Measurements from ENCODE around the gene PRCC.

The PRCC gene

GRCh38 chr1:156776942-156777341, 9.6 kb downstream of the PRCC start:
- Histone ChIP-seq H3K27ac (no peak overlapping the region), H3K36me3 (peaks cover 0 to 13% (median 0%) of the 10 kb centered on the region in 3 donors), H3K4me3 (no peak overlapping the region), H3K4me1 (peaks cover 0 to 39% (median 19%) of the 10 kb centered on the region in 4 donors), H3K9me3 (no peaks in the 10 kb centered on the region), H3K27me3 (no peaks in the 10 kb centered on the region)
- intact Hi-C loops (cut with DNase I; ENCODE audit: low total_unique reads) = no loop called here
- TF ChIP-seq CTCF (IDR thresholded peaks at IDR 0.05) = no peak
- no peak for DNase-seq

GRCh38 chr1:156777573-156777972, 10.2 kb downstream of the PRCC start:
- TF ChIP-seq CTCF (IDR thresholded peaks at IDR 0.05) = no peak
- Histone ChIP-seq H3K4me3 (no peak overlapping the region), H3K9me3 (no peaks in the 10 kb centered on the region), H3K27me3 (no peaks in the 10 kb centered on the region), H3K4me1 (peaks cover 0 to 34% (median 17%) of the 10 kb centered on the region in 4 donors), H3K36me3 (peaks cover 0 to 14% (median 3%) of the 10 kb centered on the region in 3 donors), H3K27ac (no peak overlapping the region)
- DNase-seq = no peak
- intact Hi-C loops (cut with DNase I; ENCODE audit: low total_unique reads) = no loop called here

GRCh38 chr1:156781585-156782186, 14.4 kb downstream of the PRCC start:
- H3K27ac ChIP-seq = no peak overlapping the region
- peaks cover 24 to 51% (median 38%) of the 10 kb centered on the region in 3 donors for H3K36me3 ChIP-seq
- intact Hi-C loops (cut with DNase I; ENCODE audit: low total_unique reads) = no loop called here
- DNase-seq = no peak
- TF ChIP-seq CTCF (IDR thresholded peaks at IDR 0.05) = no peak
- no peaks in the 10 kb centered on the region for H3K27me3 ChIP-seq
- H3K4me3 ChIP-seq = no peak overlapping the region
- no peaks in the 10 kb centered on the region for H3K9me3 ChIP-seq
- peaks cover 0 to 13% (median 7%) of the 10 kb centered on the region in 4 donors for H3K4me1 ChIP-seq

GRCh38 chr1:156785458-156785857, 18.1 kb downstream of the PRCC start:
- TF ChIP-seq CTCF (IDR thresholded peaks at IDR 0.05) = no peak
- H3K4me3 ChIP-seq = no peak overlapping the region
- DNase-seq = no peak
- H3K9me3 ChIP-seq = no peaks in the 10 kb centered on the region
- H3K4me1 ChIP-seq = peaks cover 0 to 7% (median 2%) of the 10 kb centered on the region in 4 donors
- intact Hi-C loops (cut with DNase I; ENCODE audit: low total_unique reads) = no loop called here
- peaks cover 39 to 74% (median 65%) of the 10 kb centered on the region in 3 donors for H3K36me3 ChIP-seq
- no peaks in the 10 kb centered on the region for H3K27me3 ChIP-seq
- H3K27ac ChIP-seq = no peak overlapping the region

GRCh38 chr1:156786640-156787039, 19.3 kb downstream of the PRCC start:
- intact Hi-C loops (cut with DNase I; ENCODE audit: low total_unique reads) = no loop called here
- Histone ChIP-seq H3K36me3 (peaks cover 49 to 80% (median 76%) of the 10 kb centered on the region in 3 donors), H3K27me3 (no peaks in the 10 kb centered on the region), H3K4me3 (no peak overlapping the region), H3K4me1 (peaks cover 0 to 4% (median under 1%) of the 10 kb centered on the region in 4 donors), H3K27ac (no peak overlapping the region), H3K9me3 (no peaks in the 10 kb centered on the region)
- TF ChIP-seq CTCF (IDR thresholded peaks at IDR 0.05) = no peak
- no peak for DNase-seq

Measured in tibial artery (tissue), 4 donors.